Naive thymus-derived CD8-positive, alpha-beta T cell (primary cell): ENCODE data around the gene METTL8. TPM values are rescaled to one million over a fixed set of nuclear protein-coding genes. Genes with fewer than 3 reads are reported as not detected.
A peak's percentile ranks its signal among the peaks of the same experiment; 100 is the strongest.
"Not testable (repeated sequence)": the region's sequence is repeated elsewhere in the genome, so short reads cannot be mapped to it uniquely, and the experiment has no call there.

Source experiments
- ATAC-seq, 2 donors: fragments of 150-1000 bp; cut with Tn5 transposase in 1 of 2; sonication (Bioruptor Pico), chemical (Tn5 transposase) in 1 of 2; 1 replicate in 1 of 2; 2 replicates in 1 of 2; pipeline ENCODE4 v1.10.0; 2021; ENCODE audit warnings: mild to moderate bottlenecking in 2 of 2, moderate library complexity in 2 of 2
- POLR2A ChIA-PET: fragments of 350-600 bp; sonication (Branson Sonifier 250); formaldehyde crosslinking; loops from one replicate; lab custom pipeline; 2021; ENCODE audit warnings: antibody characterized with exemption; lab: Charles Lee
- DNase-seq, 10 donors: peaks; one replicate each; pipeline versions ENCODE4 v3.0.0 to v3.0.0-alpha.2; 2020 to 2022
- H3K27ac Mint-ChIP-seq, 10 donors: one replicate each; pipeline ENCODE4 v1.8.0; 2020 to 2022; ENCODE audit warnings: mild to moderate bottlenecking in 10 of 10, mixed read lengths in 10 of 10, moderate library complexity in 4 of 10, inconsistent platforms in 1 of 10
- H3K27me3 Mint-ChIP-seq, 5 donors: one replicate each; pipeline ENCODE4 v1.8.0; 2021 to 2022; ENCODE audit warnings: mixed read lengths in 5 of 5
- H3K36me3 Mint-ChIP-seq, 3 donors: one replicate each; pipeline ENCODE4 v1.8.0; 2020 to 2022; ENCODE audit warnings: mixed read lengths in 3 of 3, mild to moderate bottlenecking in 2 of 3, inconsistent platforms in 1 of 3
- H3K4me1 Mint-ChIP-seq, 4 donors: one replicate each; pipeline ENCODE4 v1.8.0; 2021 to 2022; ENCODE audit warnings: mixed read lengths in 4 of 4
- H3K4me3 Mint-ChIP-seq, 10 donors: one replicate each; pipeline ENCODE4 v1.8.0; 2020 to 2022; ENCODE audit warnings: mild to moderate bottlenecking in 10 of 10, mixed read lengths in 10 of 10, moderate library complexity in 6 of 10, inconsistent platforms in 1 of 10
- H3K9me3 Mint-ChIP-seq, 9 donors: one replicate each; pipeline ENCODE4 v1.8.0; 2020 to 2022; ENCODE audit warnings: mixed read lengths in 9 of 9, mild to moderate bottlenecking in 3 of 9, inconsistent platforms in 1 of 9, moderate library complexity in 1 of 9
- polyA plus RNA-seq, 3 donors: library from polyadenylated mRNA; unstranded; fragments of 300-500 nt; fragmentation: Illumina TruSeq; gene quantifications; one replicate each; pipeline ENCODE4 v1.2.3, GENCODE V29; 2021
- total RNA-seq, 8 experiments: library from RNA in 2 of 8; stranded (reverse) in 2 of 8; gene quantifications; one replicate each; pipeline ENCODE4 v1.2.3 and lab custom pipeline; 2021 to 2026

Gene METTL8
- total and polyA plus RNA-seq, 5 experiments from 2014 or later = 9.1 to 21.0 (median 18.3) TPM

DNA sequence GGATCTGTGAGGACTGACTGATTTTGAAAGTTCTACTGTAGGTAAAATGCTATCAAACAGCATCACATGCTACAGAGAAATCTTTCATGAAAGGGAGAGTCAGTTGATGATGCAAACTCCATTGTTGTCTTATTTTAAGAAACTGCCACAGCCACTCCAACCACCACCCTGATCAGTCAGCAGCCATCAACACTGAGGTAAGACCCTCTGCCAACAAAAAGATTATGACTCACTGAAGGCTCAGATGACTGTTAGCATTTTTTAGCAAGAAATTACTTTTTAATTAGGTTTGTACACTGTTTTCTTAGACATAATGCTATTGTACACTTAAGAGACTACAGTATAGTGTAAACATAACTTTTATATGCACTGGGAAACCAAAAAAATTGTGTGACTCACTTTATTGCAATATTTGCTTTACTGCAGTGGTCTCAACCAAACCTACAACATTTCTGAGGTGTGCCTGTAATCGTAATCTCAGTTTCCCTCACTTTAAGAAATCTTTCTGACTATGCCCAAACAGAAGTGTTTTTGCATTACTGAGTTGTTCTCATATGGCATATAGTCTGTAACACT, 42.8 kb downstream of the METTL8 start:
- H3K36me3 Mint-ChIP-seq = peaks cover 0 to 16% (median 10%) of the 10 kb centered on the region in 3 donors
- DNase-seq (no peak), ATAC-seq (no peak)
- POLR2A ChIA-PET = no interaction called here
- no peaks in the 10 kb centered on the region for H3K27me3 Mint-ChIP-seq
- H3K4me3 Mint-ChIP-seq = no peak overlapping the region
- H3K9me3 Mint-ChIP-seq = no peaks in the 10 kb centered on the region
- peaks cover 0 to 32% (median 7%) of the 10 kb centered on the region in 4 donors for H3K4me1 Mint-ChIP-seq
- no peak overlapping the region for H3K27ac Mint-ChIP-seq

DNA sequence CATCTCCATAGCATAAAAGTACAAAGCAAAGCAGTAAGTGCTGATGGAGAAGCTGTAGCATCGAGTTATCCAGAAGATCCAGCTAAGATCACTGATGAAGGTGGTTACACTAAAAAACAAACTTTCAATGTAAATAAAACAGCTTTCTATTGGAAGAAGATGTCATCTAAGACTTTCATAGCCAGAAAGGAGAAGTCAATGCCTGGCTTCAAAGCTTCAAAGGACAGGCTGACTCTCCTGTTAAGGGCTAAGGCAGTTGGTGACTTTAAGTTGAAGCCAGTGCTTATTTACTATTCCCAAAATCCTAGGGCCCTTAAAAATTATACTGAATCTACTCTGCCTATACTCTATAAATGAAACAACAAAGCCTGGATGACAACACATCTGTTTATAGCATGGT, 44.0 kb downstream of the METTL8 start:
- POLR2A ChIA-PET = no interaction called here
- Mint-ChIP-seq H3K4me3 (no peak overlapping the region), H3K9me3 (no peaks in the 10 kb centered on the region), H3K36me3 (peaks cover 0 to 17% (median 13%) of the 10 kb centered on the region in 3 donors), H3K27me3 (no peaks in the 10 kb centered on the region), H3K4me1 (peaks cover 0 to 36% (median 7%) of the 10 kb centered on the region in 4 donors), H3K27ac (peak overlapping the region in 1 of 10 donors; percentile 11)
- DNase-seq (no peak), ATAC-seq (no peak)

DNA sequence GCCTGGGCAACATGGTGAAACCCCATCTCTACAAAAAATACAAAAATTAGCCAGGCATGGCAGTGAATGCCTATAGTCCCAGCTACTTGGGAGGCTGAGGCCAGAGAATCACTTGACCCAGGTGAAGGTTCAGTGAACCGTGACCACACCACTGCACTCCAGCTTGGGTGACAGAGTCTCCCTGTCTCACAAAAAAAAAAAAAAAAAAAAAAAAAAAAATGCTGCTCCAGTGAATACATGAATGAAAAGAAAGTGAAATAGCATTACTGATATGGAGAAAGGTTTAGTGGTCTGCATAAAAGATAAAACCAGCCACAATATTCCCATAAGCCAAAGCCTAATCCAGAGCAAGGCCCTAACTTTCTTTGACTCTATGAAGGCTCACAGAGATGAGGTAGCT, 44.5 kb downstream of the METTL8 start:
- H3K36me3 Mint-ChIP-seq = peaks cover 0 to 17% (median 13%) of the 10 kb centered on the region in 3 donors
- POLR2A ChIA-PET = no interaction called here
- DNase-seq = no peak

DNA sequence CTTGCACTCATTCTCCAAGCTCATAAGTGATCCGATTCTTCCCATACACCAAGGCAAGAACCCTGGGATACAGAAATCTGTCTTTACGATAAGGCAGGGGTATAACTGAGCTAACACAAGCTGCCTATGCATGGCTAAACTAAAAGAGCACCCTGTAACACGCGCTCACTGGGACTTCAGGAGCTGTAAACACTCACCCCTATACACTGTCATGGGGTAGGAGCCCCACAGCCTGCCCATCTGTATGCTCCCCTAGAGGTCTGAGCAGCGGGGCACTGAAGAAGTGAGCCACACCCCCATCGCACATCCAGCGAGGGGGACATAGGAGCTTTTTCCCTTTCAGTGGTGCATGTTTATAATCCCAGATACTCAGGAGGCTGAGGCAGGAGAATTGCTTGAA, 46.7 kb downstream of the METTL8 start:
- POLR2A ChIA-PET = interaction anchor here (0.6 kb wide), 1 partner anchor 1081 kb away, joined by 3 read pairs; no protein-coding TSS in a partner anchor
- H3K9me3 Mint-ChIP-seq = peaks cover 0 to 3% (median 0%) of the 10 kb centered on the region in 9 donors
- DNase-seq (no peak), ATAC-seq (no peak)
- H3K27me3 Mint-ChIP-seq = no peaks in the 10 kb centered on the region
- no peak overlapping the region for H3K4me3 Mint-ChIP-seq
- peak overlapping the region in 1 of 10 donors; percentile 84 for H3K27ac Mint-ChIP-seq
- peaks cover 0 to 25% (median 20%) of the 10 kb centered on the region in 3 donors for H3K36me3 Mint-ChIP-seq
- peaks cover 0 to 31% (median 7%) of the 10 kb centered on the region in 4 donors for H3K4me1 Mint-ChIP-seq

More for the DNA sequence above, 44.5 kb downstream of the METTL8 start:
- Mint-ChIP-seq H3K4me3 (no peak overlapping the region), H3K4me1 (peaks cover 0 to 36% (median 7%) of the 10 kb centered on the region in 4 donors), H3K27me3 (no peaks in the 10 kb centered on the region), H3K27ac (peak overlapping the region in 1 of 10 donors; percentile 11), H3K9me3 (no peaks in the 10 kb centered on the region)
- ATAC-seq = no peak

DNA sequence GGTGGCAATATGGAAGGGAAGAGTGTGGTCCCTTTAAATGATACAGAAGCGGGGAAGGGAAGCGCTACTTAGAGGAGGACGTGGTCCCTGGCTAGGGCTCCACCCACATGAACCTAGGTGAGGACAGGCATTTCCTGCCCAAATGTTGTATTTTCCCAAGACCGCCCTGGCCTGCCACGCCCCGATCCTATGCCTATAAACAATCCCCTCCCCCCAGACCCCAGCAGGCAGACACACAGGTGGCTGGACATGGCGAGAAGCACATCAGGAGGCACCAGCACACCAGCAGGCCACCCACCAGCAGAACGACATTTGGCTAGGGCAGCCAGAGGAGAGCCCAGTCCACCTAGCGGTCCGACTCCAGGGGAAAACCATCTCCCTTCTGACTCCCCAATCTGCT, 47.2 kb downstream of the METTL8 start:
- H3K36me3 Mint-ChIP-seq = peaks cover 0 to 28% (median 19%) of the 10 kb centered on the region in 3 donors
- no peak overlapping the region for H3K4me3 Mint-ChIP-seq
- no peaks in the 10 kb centered on the region for H3K27me3 Mint-ChIP-seq
- ATAC-seq = no peak
- POLR2A ChIA-PET = interaction anchor here (0.6 kb wide), 1 partner anchor 1082 kb away, joined by 3 read pairs; no protein-coding TSS in a partner anchor
- DNase-seq = no peak
- H3K9me3 Mint-ChIP-seq = peaks cover 0 to 3% (median 0%) of the 10 kb centered on the region in 9 donors
- peak overlapping the region in 3 of 10 donors; percentile 2 to 84 (median 6) for H3K27ac Mint-ChIP-seq
- H3K4me1 Mint-ChIP-seq = peaks cover 0 to 31% (median 7%) of the 10 kb centered on the region in 4 donors

DNA sequence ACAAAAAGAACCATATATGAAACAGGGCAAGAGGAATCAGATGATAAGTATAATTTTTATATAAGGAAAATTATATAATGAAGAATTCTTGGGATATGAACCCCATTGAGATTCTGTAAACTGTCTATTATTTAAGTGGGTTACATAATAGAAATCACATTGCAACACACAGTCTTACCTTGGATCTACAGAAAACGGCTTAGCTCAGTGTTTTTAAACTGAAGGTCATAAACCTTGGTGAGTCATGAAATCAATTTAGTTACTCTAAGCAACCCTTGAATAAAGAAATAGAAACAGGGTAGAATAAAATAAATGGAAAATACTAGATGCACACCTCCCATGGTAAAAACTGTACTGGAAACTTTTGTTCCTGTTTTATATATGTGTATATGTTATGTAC, 50.7 kb downstream of the METTL8 start:
- peaks cover 3 to 33% (median 23%) of the 10 kb centered on the region in 9 donors for H3K9me3 Mint-ChIP-seq
- DNase-seq (no peak), ATAC-seq (no peak)
- H3K27ac Mint-ChIP-seq = peak overlapping the region in 1 of 10 donors; percentile 56
- H3K4me1 Mint-ChIP-seq = peaks cover 0 to 23% (median 4%) of the 10 kb centered on the region in 4 donors
- H3K27me3 Mint-ChIP-seq = no peaks in the 10 kb centered on the region
- H3K4me3 Mint-ChIP-seq = no peak overlapping the region
- H3K36me3 Mint-ChIP-seq = peaks cover 13 to 43% (median 17%) of the 10 kb centered on the region in 3 donors
- POLR2A ChIA-PET = no interaction called here

DNA sequence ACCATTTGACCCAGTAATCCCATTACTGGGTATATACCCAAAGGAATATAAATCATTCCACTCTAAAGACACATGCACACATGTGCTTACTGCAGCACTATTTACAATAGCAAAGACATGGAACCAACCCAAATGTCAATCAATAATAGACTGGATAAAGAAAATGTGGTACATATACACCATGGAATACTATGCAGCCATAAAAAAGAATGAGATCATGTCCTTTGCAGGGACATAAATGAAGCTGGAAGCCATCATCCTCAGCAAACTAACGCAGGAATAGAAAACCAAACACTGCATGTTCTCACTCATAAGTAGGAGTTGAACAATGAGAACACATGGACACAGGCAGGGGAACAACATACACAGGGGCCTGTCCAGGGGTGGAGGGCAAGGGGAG, 51.6 kb downstream of the METTL8 start:
- H3K4me3 Mint-ChIP-seq, H3K27ac Mint-ChIP-seq, ATAC-seq, H3K27me3 Mint-ChIP-seq, POLR2A ChIA-PET, DNase-seq: not testable (repeated sequence)
- Mint-ChIP-seq H3K4me1 (peaks cover 0 to 25% (median 4%) of the 10 kb centered on the region in 4 donors), H3K9me3 (peaks cover 6 to 43% (median 31%) of the 10 kb centered on the region in 9 donors), H3K36me3 (peaks cover 21 to 49% (median 25%) of the 10 kb centered on the region in 3 donors)

DNA sequence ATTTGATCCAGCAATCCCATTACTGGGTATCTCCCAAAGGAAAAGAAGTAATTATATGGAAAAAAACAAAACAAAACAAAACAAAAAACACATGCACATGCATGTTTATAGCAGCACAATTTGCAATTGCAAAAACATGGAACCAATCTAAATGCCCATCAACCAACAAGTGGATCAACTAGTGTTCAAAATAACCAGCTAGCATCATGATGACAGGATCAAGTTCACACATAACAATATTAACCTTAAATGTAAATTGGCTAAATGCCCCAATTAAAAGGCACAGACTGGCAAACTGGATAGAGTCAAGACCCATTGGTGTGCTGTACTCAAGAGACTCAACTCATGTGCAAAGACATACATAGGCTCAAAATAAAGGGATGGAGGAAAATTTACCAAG, 55.9 kb downstream of the METTL8 start:
- POLR2A ChIA-PET, H3K27ac Mint-ChIP-seq, ATAC-seq, H3K27me3 Mint-ChIP-seq, DNase-seq, H3K4me3 Mint-ChIP-seq: not testable (repeated sequence)
- H3K9me3 Mint-ChIP-seq = peaks cover 10 to 65% (median 44%) of the 10 kb centered on the region in 9 donors
- H3K36me3 Mint-ChIP-seq = peaks cover 41 to 73% (median 46%) of the 10 kb centered on the region in 3 donors
- H3K4me1 Mint-ChIP-seq = peaks cover 0 to 13% (median 2%) of the 10 kb centered on the region in 4 donors

DNA sequence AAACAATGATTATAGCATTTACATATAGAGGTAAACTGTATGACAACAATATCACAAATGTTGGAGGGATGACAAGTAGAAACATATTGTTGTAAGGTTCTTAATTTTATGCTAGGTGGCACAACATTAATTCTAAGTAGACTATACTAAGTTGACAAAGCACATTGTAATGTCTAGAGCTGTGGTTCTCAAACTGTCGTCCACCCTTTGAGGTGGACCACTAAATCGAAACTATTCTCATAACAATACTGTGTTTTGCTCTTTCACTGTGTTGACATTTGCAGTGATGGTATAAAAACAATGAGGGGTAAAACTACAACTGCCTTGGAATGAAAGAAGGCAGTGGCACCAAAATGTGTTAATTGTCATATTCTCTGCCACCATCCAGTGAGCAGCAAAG, 66.1 kb downstream of the METTL8 start:
- H3K4me3 Mint-ChIP-seq = no peak overlapping the region
- POLR2A ChIA-PET = no interaction called here
- no peaks in the 10 kb centered on the region for H3K27me3 Mint-ChIP-seq
- ATAC-seq = no peak
- no peak for DNase-seq
- peaks cover 0 to 3% (median under 1%) of the 10 kb centered on the region in 4 donors for H3K4me1 Mint-ChIP-seq
- peaks cover 16 to 27% (median 25%) of the 10 kb centered on the region in 3 donors for H3K36me3 Mint-ChIP-seq
- H3K27ac Mint-ChIP-seq = no peak overlapping the region
- H3K9me3 Mint-ChIP-seq = peaks cover 4 to 33% (median 18%) of the 10 kb centered on the region in 9 donors

DNA sequence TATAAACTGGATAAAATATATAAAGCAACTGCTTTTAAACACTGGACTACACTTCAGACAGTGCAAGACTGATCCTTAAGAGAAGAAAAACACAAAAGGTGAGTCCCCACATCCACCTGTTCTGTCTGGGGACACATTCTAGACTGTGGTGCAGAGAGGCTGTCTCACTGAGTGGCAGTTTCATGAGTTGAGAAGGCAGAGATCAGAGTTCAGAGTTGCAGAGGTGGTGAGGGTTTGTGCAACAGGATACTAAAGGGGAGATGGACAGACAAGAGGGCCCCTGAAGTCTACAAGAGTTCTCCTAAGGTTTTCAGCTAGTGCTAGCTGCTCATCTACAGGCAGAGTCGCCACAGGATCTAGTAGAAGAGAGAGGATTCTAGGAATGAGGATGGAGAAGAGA, 68.0 kb downstream of the METTL8 start:
- no peak for ATAC-seq
- H3K27ac Mint-ChIP-seq = no peak overlapping the region
- no peak overlapping the region for H3K4me3 Mint-ChIP-seq
- POLR2A ChIA-PET = no interaction called here
- H3K4me1 Mint-ChIP-seq = peaks cover 0 to 7% (median under 1%) of the 10 kb centered on the region in 4 donors
- no peak for DNase-seq
- H3K27me3 Mint-ChIP-seq = no peaks in the 10 kb centered on the region
- H3K9me3 Mint-ChIP-seq = peaks cover 4 to 33% (median 18%) of the 10 kb centered on the region in 9 donors
- H3K36me3 Mint-ChIP-seq = peaks cover 16 to 27% (median 25%) of the 10 kb centered on the region in 3 donors

DNA sequence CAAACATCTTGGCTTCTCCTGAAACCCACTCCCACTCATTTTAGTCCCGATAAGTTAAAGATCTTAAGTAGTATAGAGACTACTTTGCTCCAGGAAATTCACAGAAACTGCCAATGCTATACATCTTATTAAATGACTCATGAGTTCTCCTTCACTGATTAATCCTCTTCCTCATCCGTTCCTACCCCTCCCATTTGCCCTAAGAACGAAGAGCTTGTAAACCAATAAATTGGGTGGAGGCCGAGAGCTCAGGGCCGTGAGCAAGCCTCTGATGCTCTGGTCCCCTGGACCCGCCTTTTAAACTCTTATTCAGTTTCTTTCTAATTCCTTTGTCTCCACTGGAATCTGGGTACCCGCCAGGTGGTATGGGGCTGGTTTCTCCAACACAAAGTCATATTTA, 68.6 kb downstream of the METTL8 start:
- Mint-ChIP-seq H3K9me3 (peaks cover 4 to 33% (median 18%) of the 10 kb centered on the region in 9 donors), H3K36me3 (peaks cover 16 to 28% (median 25%) of the 10 kb centered on the region in 3 donors), H3K4me1 (peaks cover 0 to 7% (median under 1%) of the 10 kb centered on the region in 4 donors), H3K4me3 (no peak overlapping the region), H3K27ac (no peak overlapping the region), H3K27me3 (no peaks in the 10 kb centered on the region)
- DNase-seq = no peak
- ATAC-seq = no peak
- POLR2A ChIA-PET = no interaction called here

DNA sequence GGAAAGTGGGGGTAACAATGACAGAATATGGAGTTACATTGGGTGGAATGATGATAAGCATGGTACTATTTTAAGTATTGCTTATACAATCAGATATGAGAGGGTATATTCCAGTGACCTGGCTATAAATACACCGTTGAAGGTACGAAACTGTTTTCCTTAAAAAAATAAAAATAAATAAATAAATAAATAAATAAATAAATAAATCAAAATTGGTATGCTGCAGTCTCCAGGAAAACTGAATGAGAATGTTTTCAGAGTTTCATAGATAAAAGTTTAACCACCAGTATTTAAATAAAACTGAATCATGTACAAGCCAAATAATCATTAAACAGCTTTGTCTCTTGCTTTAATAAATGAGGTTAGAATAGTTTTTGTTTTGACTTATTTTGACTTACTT, 71.4 kb downstream of the METTL8 start:
- H3K9me3 Mint-ChIP-seq = peaks cover 4 to 26% (median 17%) of the 10 kb centered on the region in 9 donors

DNA sequence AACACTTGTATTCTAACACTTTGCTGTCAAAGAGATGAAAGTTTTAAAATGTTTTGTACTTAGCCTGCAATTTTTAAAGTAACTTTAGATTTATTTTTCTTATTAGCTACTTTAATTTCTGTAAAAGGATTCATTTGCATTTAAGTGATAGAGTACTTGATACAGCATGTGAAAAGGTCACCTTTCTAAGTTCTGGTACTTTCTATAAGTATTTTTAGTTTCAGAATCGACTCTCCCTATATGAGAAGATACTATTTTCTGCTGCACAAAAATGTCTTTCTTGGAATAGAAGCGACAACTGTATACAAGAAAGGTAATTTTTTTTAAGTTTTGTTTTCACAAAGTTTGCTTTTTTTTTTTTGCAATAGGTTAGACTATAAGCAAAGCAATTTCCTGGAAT, 72.9 kb downstream of the METTL8 start:
- Mint-ChIP-seq H3K27me3 (no peaks in the 10 kb centered on the region), H3K9me3 (peaks cover under 1 to 11% (median 4%) of the 10 kb centered on the region in 9 donors), H3K36me3 (peaks cover 18 to 32% (median 28%) of the 10 kb centered on the region in 3 donors), H3K4me1 (peaks cover 0 to 10% (median under 1%) of the 10 kb centered on the region in 4 donors), H3K27ac (no peak overlapping the region), H3K4me3 (no peak overlapping the region)
- POLR2A ChIA-PET = no interaction called here
- no peak for DNase-seq
- no peak for ATAC-seq

More for the DNA sequence above, 71.4 kb downstream of the METTL8 start:
- H3K4me1 Mint-ChIP-seq = peaks cover 0 to 10% (median under 1%) of the 10 kb centered on the region in 4 donors
- DNase-seq (no peak), ATAC-seq (no peak)
- H3K36me3 Mint-ChIP-seq = peaks cover 33 to 39% (median 38%) of the 10 kb centered on the region in 3 donors
- no peak overlapping the region for H3K4me3 Mint-ChIP-seq
- H3K27ac Mint-ChIP-seq = no peak overlapping the region
- H3K27me3 Mint-ChIP-seq = no peaks in the 10 kb centered on the region
- POLR2A ChIA-PET = no interaction called here
